GM19239 (cell line): Measurements from ENCODE around the gene PHF21A.
"Not testable (repeated sequence)": the region's sequence is repeated elsewhere in the genome, so short reads cannot be mapped to it uniquely, and the experiment has no call there.

Experiments used
- DNase-seq: peaks from one replicate; pipeline ENCODE4 v3.0.0; 2011; ENCODE audit warnings: low spot score; ENCODE audit not compliant: insufficient read length
- FAIRE-seq: peaks from 2 replicates; lab custom pipeline; 2011; peaks lifted over from hg19 to GRCh38; lab: Jason Lieb, UNC

Gene PHF21A

GRCh38 chr11:46121724-46122477 lies 647 bp upstream of the PHF21A start:
- peak; percentile 46 for DNase-seq

GRCh38 chr11:46120346-46121300 lies 631 bp downstream of the PHF21A start:
- DNase-seq (no peak), FAIRE-seq (peak; percentile 60)

More at GRCh38 chr11:46121724-46122477, 647 bp upstream of the PHF21A start:
- FAIRE-seq = peak; percentile 83

GRCh38 chr11:46119352-46120216 lies 1.7 kb downstream of the PHF21A start:
- FAIRE-seq = peak; percentile 95
- DNase-seq = no peak

GRCh38 chr11:46118702-46119351 lies 2.4 kb downstream of the PHF21A start:
- DNase-seq = no peak
- no peak for FAIRE-seq

- DNase-seq (no peak), FAIRE-seq (peak; percentile 88)
Measured at GRCh38 chr11:46117842-46118241, 3.4 kb downstream of the PHF21A start.

GRCh38 chr11:46116712-46117037 lies 4.6 kb downstream of the PHF21A start:
- not testable (repeated sequence) for DNase-seq, FAIRE-seq

GRCh38 chr11:46116007-46116711 lies 5.1 kb downstream of the PHF21A start:
- FAIRE-seq (peak; percentile 70), DNase-seq (no peak)

GRCh38 chr11:46114961-46115360 lies 6.3 kb downstream of the PHF21A start:
- no peak for DNase-seq
- FAIRE-seq = no peak

- DNase-seq = no peak
- FAIRE-seq = no peak
Measured at GRCh38 chr11:46114378-46114777, 6.9 kb downstream of the PHF21A start.

- FAIRE-seq (peak; percentile 83), DNase-seq (peak; percentile 28)
Measured at GRCh38 chr11:46112961-46113607, 8.2 kb downstream of the PHF21A start.

- FAIRE-seq = no peak
Measured at GRCh38 chr11:46108751-46109150, 12.5 kb downstream of the PHF21A start.

GRCh38 chr11:46107780-46108179 lies 13.5 kb downstream of the PHF21A start:
- DNase-seq (no peak), FAIRE-seq (no peak)

More at GRCh38 chr11:46108751-46109150, 12.5 kb downstream of the PHF21A start:
- no peak for DNase-seq

- FAIRE-seq (no peak), DNase-seq (no peak)
Measured at GRCh38 chr11:46107408-46107718, 13.9 kb downstream of the PHF21A start.

GRCh38 chr11:46106530-46107407 lies 14.5 kb downstream of the PHF21A start:
- DNase-seq (no peak), FAIRE-seq (peak; percentile 23)

- FAIRE-seq = no peak
Measured at GRCh38 chr11:46105926-46106325, 15.3 kb downstream of the PHF21A start.

GRCh38 chr11:46105134-46105628 lies 16.1 kb downstream of the PHF21A start:
- DNase-seq = no peak
- no peak for FAIRE-seq

More at GRCh38 chr11:46105926-46106325, 15.3 kb downstream of the PHF21A start:
- DNase-seq = no peak

GRCh38 chr11:46102843-46103242 lies 18.4 kb downstream of the PHF21A start:
- DNase-seq (no peak), FAIRE-seq (no peak)

GRCh38 chr11:46100670-46101069 lies 20.6 kb downstream of the PHF21A start:
- no peak for DNase-seq
- peak; percentile 84 for FAIRE-seq
